PC-3 (cell line): Measurements from ENCODE around the gene YPEL1.

Source experiments
- CTCF ChIP-seq: fragments of 300-600 bp; sonication (generic); conservative IDR thresholded peaks from 2 replicates; pipeline ENCODE4 v1.5.1; 2017; ENCODE audit warnings: antibody characterized with exemption, low read depth, mild to moderate bottlenecking, low read length
- EZH2 ChIP-seq: fragments of 300-600 bp; sonication (generic); IDR thresholded peaks from one replicate; pipeline ENCODE4 v1.6.1; 2017; ENCODE audit warnings: antibody characterized with exemption, mild to moderate bottlenecking, low read length; ENCODE audit not compliant: unreplicated experiment
- EZH2phosphoT487 ChIP-seq: fragments of 300-600 bp; sonication (generic); IDR thresholded peaks from 2 replicates; pipeline ENCODE4 v1.6.1; 2018; ENCODE audit warnings: mild to moderate bottlenecking, antibody characterized with exemption, low read length, borderline replicate concordance

- TF ChIP-seq CTCF (no peak), EZH2 (no peak), EZH2phosphoT487 (no peak)
Measured at GRCh38 chr22:21760640-21761039, 25.0 kb upstream of the YPEL1 start.
